HUES48 (cell line): ENCODE measurements around the gene ZACN.
"Not testable (repeated sequence)": the region's sequence is repeated elsewhere in the genome, so short reads cannot be mapped to it uniquely, and the experiment has no call there.

Experiments
- H3K27ac ChIP-seq: one replicate; pipeline ENCODE4 v1.7.0; 2013; ENCODE audit warnings: low read depth, low read length, inconsistent platforms
- H3K27me3 ChIP-seq: 2 replicates; pipeline ENCODE4 v1.6.1; 2013; ENCODE audit warnings: mild to moderate bottlenecking, low read length; ENCODE audit not compliant: control insufficient read depth, insufficient read depth
- H3K36me3 ChIP-seq: 2 replicates; pipeline ENCODE4 v1.6.1; 2013; ENCODE audit warnings: low read length; ENCODE audit not compliant: control insufficient read depth, insufficient read depth
- H3K4me1 ChIP-seq: 2 replicates; pipeline ENCODE4 v1.6.1; 2013; ENCODE audit warnings: mild to moderate bottlenecking, low read length; ENCODE audit not compliant: control insufficient read depth, insufficient read depth
- H3K4me3 ChIP-seq: 2 replicates; pipeline ENCODE4 v1.5.1; 2013; ENCODE audit warnings: mild to moderate bottlenecking, low read depth, low read length
- H3K9ac ChIP-seq: 2 replicates; pipeline ENCODE4 v1.6.1; 2013; ENCODE audit warnings: mild to moderate bottlenecking, low read depth, low read length, moderate library complexity
- H3K9me3 ChIP-seq: 2 replicates; pipeline ENCODE4 v1.6.1; 2013; ENCODE audit warnings: low read length; ENCODE audit not compliant: control insufficient read depth, insufficient read depth

ZACN gene

GRCh38 chr17:76056882-76057281, 22.1 kb upstream of the ZACN start:
- Histone ChIP-seq H3K4me3 (no peak overlapping the region), H3K27me3 (no peaks in the 10 kb centered on the region), H3K4me1 (no peaks in the 10 kb centered on the region), H3K27ac (no peak overlapping the region), H3K36me3 (peaks cover 85% of the 10 kb centered on the region), H3K9ac (no peak overlapping the region), H3K9me3 (no peaks in the 10 kb centered on the region)

- not testable (repeated sequence) for H3K9me3 ChIP-seq, H3K27me3 ChIP-seq, H3K27ac ChIP-seq, H3K4me3 ChIP-seq, H3K4me1 ChIP-seq, H3K9ac ChIP-seq
- peaks cover 84% of the 10 kb centered on the region for H3K36me3 ChIP-seq
Measured at GRCh38 chr17:76058264-76058663, 20.7 kb upstream of the ZACN start.

GRCh38 chr17:76063875-76064546, 15.0 kb upstream of the ZACN start:
- Histone ChIP-seq H3K27me3 (no peaks in the 10 kb centered on the region), H3K36me3 (peaks cover 86% of the 10 kb centered on the region)

GRCh38 chr17:76065775-76066174, 13.2 kb upstream of the ZACN start:
- 0 out of 2 replicates have a peak, but pooled peaks cover under 1% of the 10 kb centered on the region for H3K4me1 ChIP-seq
- no peak overlapping the region for H3K4me3 ChIP-seq
- H3K36me3 ChIP-seq = peaks cover 72% of the 10 kb centered on the region
- no peak overlapping the region for H3K9ac ChIP-seq
- H3K27ac ChIP-seq = no peak overlapping the region
- H3K27me3 ChIP-seq = no peaks in the 10 kb centered on the region
- no peaks in the 10 kb centered on the region for H3K9me3 ChIP-seq

More at GRCh38 chr17:76063875-76064546, 15.0 kb upstream of the ZACN start:
- H3K27ac ChIP-seq = no peak overlapping the region
- no peaks in the 10 kb centered on the region for H3K9me3 ChIP-seq
- H3K4me3 ChIP-seq = no peak overlapping the region
- H3K9ac ChIP-seq = no peak overlapping the region
- no peaks in the 10 kb centered on the region for H3K4me1 ChIP-seq

- H3K4me3 ChIP-seq = peak overlapping the region; percentile 76
- peaks cover 20% of the 10 kb centered on the region for H3K36me3 ChIP-seq
- H3K9me3 ChIP-seq = no peaks in the 10 kb centered on the region
- H3K27ac ChIP-seq = peak overlapping the region; percentile 66
- H3K27me3 ChIP-seq = peaks cover 34% of the 10 kb centered on the region
- H3K9ac ChIP-seq = peak overlapping the region; percentile 61
- peaks cover 16% of the 10 kb centered on the region; the same call in 1 of the 2 replicates for H3K4me1 ChIP-seq
Measured at GRCh38 chr17:76071531-76072147, 7.3 kb upstream of the ZACN start.

GRCh38 chr17:76072148-76072858, 6.7 kb upstream of the ZACN start, which contains the start of gene SRP68:
Gene SRP68, minus strand, starts transcription at chr17:76072517. Its CDS starts 26 bp downstream, at chr17:76072491.
- H3K9me3 ChIP-seq = no peaks in the 10 kb centered on the region
- H3K36me3 ChIP-seq = peaks cover 15% of the 10 kb centered on the region
- H3K27me3 ChIP-seq = peaks cover 41% of the 10 kb centered on the region
- H3K27ac ChIP-seq = peak within 1 kb of the TSS; percentile 66
- H3K4me3 ChIP-seq = peak within 1 kb of the TSS; percentile 76
- peaks cover 16% of the 10 kb centered on the region; the same call in 1 of the 2 replicates for H3K4me1 ChIP-seq
- peak within 1 kb of the TSS; percentile 61 for H3K9ac ChIP-seq

GRCh38 chr17:76074390-76075363, 4.3 kb upstream of the ZACN start, which contains the start of gene GALR2:
Gene GALR2, plus strand, starts transcription at chr17:76074781. Its CDS starts 103 bp downstream, at chr17:76074884.
- Histone ChIP-seq H3K9ac (no peak within 1 kb of the TSS), H3K9me3 (no peaks in the 10 kb centered on the region), H3K4me1 (peaks cover 23% of the 10 kb centered on the region), H3K27ac (no peak within 1 kb of the TSS), H3K36me3 (no peaks in the 10 kb centered on the region), H3K4me3 (peak within 1 kb of the TSS; percentile 47), H3K27me3 (peaks cover 64% of the 10 kb centered on the region)

- Histone ChIP-seq H3K9me3 (no peaks in the 10 kb centered on the region), H3K36me3 (no peaks in the 10 kb centered on the region), H3K9ac (no peak overlapping the region), H3K4me1 (peaks cover 32% of the 10 kb centered on the region), H3K4me3 (peak overlapping the region; percentile 47), H3K27me3 (peaks cover 66% of the 10 kb centered on the region), H3K27ac (no peak overlapping the region)
Measured at GRCh38 chr17:76075364-76076145, 3.4 kb upstream of the ZACN start.

GRCh38 chr17:76076146-76076764, 2.7 kb upstream of the ZACN start:
- Histone ChIP-seq H3K4me1 (peaks cover 30% of the 10 kb centered on the region), H3K36me3 (no peaks in the 10 kb centered on the region), H3K9ac (no peak overlapping the region), H3K27me3 (peaks cover 66% of the 10 kb centered on the region), H3K27ac (no peak overlapping the region), H3K4me3 (peak overlapping the region; percentile 47), H3K9me3 (no peaks in the 10 kb centered on the region)
